ENCODE measurements around the gene FABP3.
A peak's percentile ranks its signal among the peaks of the same experiment; 100 is the strongest.

FABP3 gene

DNA sequence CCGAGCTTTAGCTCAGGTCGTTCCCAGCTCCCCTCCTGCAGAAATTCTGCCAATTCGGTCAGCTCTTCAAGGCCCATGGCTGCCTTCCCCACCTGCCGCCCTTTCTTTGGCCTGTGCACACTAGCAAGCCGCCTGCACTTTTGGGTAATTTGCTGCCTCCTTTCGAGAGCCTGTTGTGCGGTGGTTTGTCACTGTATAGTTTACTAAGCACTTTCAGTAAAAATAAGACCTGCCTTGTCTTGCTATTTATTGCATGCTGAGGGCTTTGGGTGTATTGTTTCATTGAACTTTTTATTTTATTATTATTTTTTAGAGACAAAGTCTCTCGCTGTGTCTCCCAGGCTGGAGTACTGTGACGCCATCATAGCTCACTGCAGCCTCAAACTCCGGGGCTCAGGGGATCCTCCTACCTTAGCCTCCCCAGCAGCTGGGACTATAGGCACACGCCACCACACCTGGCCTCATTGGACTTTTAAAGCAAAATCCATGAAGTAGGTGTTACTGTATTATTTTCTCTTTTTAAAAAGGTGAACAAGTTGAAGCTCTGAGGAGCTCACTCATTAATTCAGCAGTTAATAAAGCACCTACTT, 1.1 kb upstream of the FABP3 start:
- Histone ChIP-seq H3K4me3 (ENCODE audit: low read length in 2 of 2) (peak overlapping the region in 1 of 2 donors; percentile 60), H3K36me3 (ENCODE audit: control insufficient read depth in 2 of 2, insufficient read depth in 2 of 2, low read length in 2 of 2) (no peaks in the 10 kb centered on the region), H3K27ac (ENCODE audit: low read depth in 2 of 2, low read length in 2 of 2) (peak overlapping the region; percentile 78 to 80), H3K27me3 (ENCODE audit: control insufficient read depth in 2 of 2, insufficient read depth in 2 of 2, low read length in 2 of 2) (no peaks in the 10 kb centered on the region), H3K4me1 (ENCODE audit: control insufficient read depth in 2 of 2, insufficient read depth in 2 of 2, low read length in 2 of 2) (peaks cover 30 to 36% of the 10 kb centered on the region in 2 donors), H3K9me3 (ENCODE audit: control insufficient read depth in 2 of 2, low read length in 2 of 2) (no peaks in the 10 kb centered on the region), H3K9ac (ENCODE audit: low read depth in 1 of 2, low read length in 2 of 2) (no peak overlapping the region)

DNA sequence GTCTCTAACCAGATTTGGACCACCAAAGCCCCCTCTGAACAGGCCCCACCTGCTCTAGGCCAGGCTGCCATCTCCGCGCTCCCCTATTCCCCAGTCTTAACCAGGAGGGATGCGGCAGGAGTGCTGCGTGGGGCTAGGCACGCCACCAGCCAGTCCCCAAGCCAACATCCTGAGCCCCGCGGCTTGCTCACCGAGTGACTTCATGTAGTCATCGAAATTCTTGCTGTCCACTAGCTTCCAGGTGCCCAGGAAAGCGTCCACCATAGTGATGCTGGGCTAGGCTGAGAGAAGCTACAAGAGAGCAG, 173 bp downstream of the FABP3 start:
- peak overlapping the region; percentile 78 to 80 for H3K27ac ChIP-seq (ENCODE audit: low read depth in 2 of 2, low read length in 2 of 2)
- peak overlapping the region; percentile 57 to 71 for H3K9ac ChIP-seq (ENCODE audit: low read depth in 1 of 2, low read length in 2 of 2)
- no peaks in the 10 kb centered on the region for H3K9me3 ChIP-seq (ENCODE audit: control insufficient read depth in 2 of 2, low read length in 2 of 2)
- H3K4me1 ChIP-seq (ENCODE audit: control insufficient read depth in 2 of 2, insufficient read depth in 2 of 2, low read length in 2 of 2), result peaks cover 30 to 36% of the 10 kb centered on the region in 2 donors
- H3K36me3 ChIP-seq (ENCODE audit: control insufficient read depth in 2 of 2, insufficient read depth in 2 of 2, low read length in 2 of 2), result no peaks in the 10 kb centered on the region
- peak overlapping the region; percentile 56 to 60 for H3K4me3 ChIP-seq (ENCODE audit: low read length in 2 of 2)
- no peaks in the 10 kb centered on the region for H3K27me3 ChIP-seq (ENCODE audit: control insufficient read depth in 2 of 2, insufficient read depth in 2 of 2, low read length in 2 of 2)

DNA sequence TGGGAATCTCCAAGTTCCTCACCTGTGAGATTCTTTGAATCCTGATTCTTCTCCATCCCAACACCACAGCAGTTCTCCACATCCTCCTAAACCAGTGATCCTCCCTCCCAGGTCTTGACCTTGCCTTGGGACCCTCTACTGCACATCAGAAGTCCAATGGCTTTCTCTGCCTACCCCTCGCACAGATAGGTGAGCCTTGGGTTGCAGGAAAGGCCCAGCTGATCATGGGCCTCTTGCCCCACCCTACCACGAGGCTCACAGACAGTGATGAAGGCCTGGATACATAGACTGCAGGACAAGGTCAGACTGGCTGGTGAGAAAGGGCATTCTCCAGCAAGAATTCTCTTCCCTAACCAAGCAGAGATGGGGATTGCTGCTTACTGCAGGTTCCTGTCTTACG, 825 bp downstream of the FABP3 start:
- H3K4me3 ChIP-seq (ENCODE audit: low read length in 2 of 2), result peak overlapping the region in 1 of 2 donors; percentile 23
- no peaks in the 10 kb centered on the region for H3K27me3 ChIP-seq (ENCODE audit: control insufficient read depth in 2 of 2, insufficient read depth in 2 of 2, low read length in 2 of 2)
- H3K4me1 ChIP-seq (ENCODE audit: control insufficient read depth in 2 of 2, insufficient read depth in 2 of 2, low read length in 2 of 2), result peaks cover 30 to 36% of the 10 kb centered on the region in 2 donors
- peak overlapping the region; percentile 16 to 78 for H3K27ac ChIP-seq (ENCODE audit: low read depth in 2 of 2, low read length in 2 of 2)
- peaks cover 0 to 6% of the 10 kb centered on the region in 2 donors for H3K36me3 ChIP-seq (ENCODE audit: control insufficient read depth in 2 of 2, insufficient read depth in 2 of 2, low read length in 2 of 2)
- no peaks in the 10 kb centered on the region for H3K9me3 ChIP-seq (ENCODE audit: control insufficient read depth in 2 of 2, low read length in 2 of 2)
- peak overlapping the region; percentile 0 to 38 for H3K9ac ChIP-seq (ENCODE audit: low read depth in 1 of 2, low read length in 2 of 2)

- Histone ChIP-seq H3K27me3 (ENCODE audit: control insufficient read depth in 2 of 2, insufficient read depth in 2 of 2, low read length in 2 of 2) (no peaks in the 10 kb centered on the region), H3K9me3 (ENCODE audit: control insufficient read depth in 2 of 2, low read length in 2 of 2) (no peaks in the 10 kb centered on the region), H3K27ac (ENCODE audit: low read depth in 2 of 2, low read length in 2 of 2) (peak overlapping the region; percentile 26 to 78), H3K4me1 (ENCODE audit: control insufficient read depth in 2 of 2, insufficient read depth in 2 of 2, low read length in 2 of 2) (peaks cover 30 to 33% of the 10 kb centered on the region in 2 donors), H3K9ac (ENCODE audit: low read depth in 1 of 2, low read length in 2 of 2) (no peak overlapping the region), H3K4me3 (ENCODE audit: low read length in 2 of 2) (no peak overlapping the region), H3K36me3 (ENCODE audit: control insufficient read depth in 2 of 2, insufficient read depth in 2 of 2, low read length in 2 of 2) (peaks cover 3 to 7% of the 10 kb centered on the region in 2 donors)
Measured at GRCh38 chr1:31371121-31371959, 1.5 kb downstream of the FABP3 start.

- H3K9ac ChIP-seq (ENCODE audit: low read depth in 1 of 2, low read length in 2 of 2), result no peak overlapping the region
- H3K4me3 ChIP-seq (ENCODE audit: low read length in 2 of 2), result no peak overlapping the region
- H3K27me3 ChIP-seq (ENCODE audit: control insufficient read depth in 2 of 2, insufficient read depth in 2 of 2, low read length in 2 of 2), result no peaks in the 10 kb centered on the region
- peaks cover 30 to 33% of the 10 kb centered on the region in 2 donors for H3K4me1 ChIP-seq (ENCODE audit: control insufficient read depth in 2 of 2, insufficient read depth in 2 of 2, low read length in 2 of 2)
- peaks cover 6 to 9% of the 10 kb centered on the region in 2 donors for H3K36me3 ChIP-seq (ENCODE audit: control insufficient read depth in 2 of 2, insufficient read depth in 2 of 2, low read length in 2 of 2)
- no peaks in the 10 kb centered on the region for H3K9me3 ChIP-seq (ENCODE audit: control insufficient read depth in 2 of 2, low read length in 2 of 2)
- no peak overlapping the region for H3K27ac ChIP-seq (ENCODE audit: low read depth in 2 of 2, low read length in 2 of 2)
Measured at GRCh38 chr1:31370565-31370964, 2.3 kb downstream of the FABP3 start.

GRCh38 chr1:31370021-31370420, 2.9 kb downstream of the FABP3 start:
- H3K27me3 ChIP-seq (ENCODE audit: control insufficient read depth in 2 of 2, insufficient read depth in 2 of 2, low read length in 2 of 2), result no peaks in the 10 kb centered on the region
- H3K4me3 ChIP-seq (ENCODE audit: low read length in 2 of 2), result no peak overlapping the region
- H3K9me3 ChIP-seq (ENCODE audit: control insufficient read depth in 2 of 2, low read length in 2 of 2), result no peaks in the 10 kb centered on the region
- no peak overlapping the region for H3K27ac ChIP-seq (ENCODE audit: low read depth in 2 of 2, low read length in 2 of 2)
- H3K36me3 ChIP-seq (ENCODE audit: control insufficient read depth in 2 of 2, insufficient read depth in 2 of 2, low read length in 2 of 2), result peaks cover 10% of the 10 kb centered on the region in 2 donors
- peaks cover 30 to 33% of the 10 kb centered on the region in 2 donors for H3K4me1 ChIP-seq (ENCODE audit: control insufficient read depth in 2 of 2, insufficient read depth in 2 of 2, low read length in 2 of 2)
- H3K9ac ChIP-seq (ENCODE audit: low read depth in 1 of 2, low read length in 2 of 2), result no peak overlapping the region

DNA sequence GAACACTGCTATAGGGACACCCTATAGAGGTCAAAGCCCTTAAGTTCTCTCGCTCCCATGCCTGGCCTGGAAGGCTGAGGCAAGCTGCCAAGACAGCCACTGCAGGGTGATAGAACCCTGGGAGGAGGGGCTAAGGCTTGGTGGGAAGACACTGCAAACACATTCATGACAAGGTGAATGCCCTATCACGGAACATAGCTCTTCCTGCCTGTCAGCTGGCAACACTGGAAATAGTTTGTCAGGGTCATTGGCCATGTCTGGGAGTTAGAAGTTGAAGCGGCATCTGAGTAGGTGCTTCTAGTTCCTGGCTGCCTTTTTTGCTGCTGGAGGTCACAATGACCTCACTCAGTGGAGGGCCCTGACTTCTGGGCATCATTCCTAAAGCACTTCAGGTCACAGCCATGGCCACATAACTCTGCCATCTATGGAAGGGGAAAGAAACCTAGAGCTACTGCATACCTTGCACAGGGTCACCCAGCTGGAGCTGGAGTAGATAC, 4.2 kb downstream of the FABP3 start:
- Histone ChIP-seq H3K9ac (ENCODE audit: low read depth in 1 of 2, low read length in 2 of 2) (no peak overlapping the region), H3K27ac (ENCODE audit: low read depth in 2 of 2, low read length in 2 of 2) (no peak overlapping the region), H3K27me3 (ENCODE audit: control insufficient read depth in 2 of 2, insufficient read depth in 2 of 2, low read length in 2 of 2) (no peaks in the 10 kb centered on the region), H3K4me1 (ENCODE audit: control insufficient read depth in 2 of 2, insufficient read depth in 2 of 2, low read length in 2 of 2) (peaks cover 21 to 33% of the 10 kb centered on the region in 2 donors), H3K36me3 (ENCODE audit: control insufficient read depth in 2 of 2, insufficient read depth in 2 of 2, low read length in 2 of 2) (peaks cover 15 to 24% of the 10 kb centered on the region in 2 donors), H3K4me3 (ENCODE audit: low read length in 2 of 2) (no peak overlapping the region), H3K9me3 (ENCODE audit: control insufficient read depth in 2 of 2, low read length in 2 of 2) (no peaks in the 10 kb centered on the region)

- no peaks in the 10 kb centered on the region for H3K9me3 ChIP-seq (ENCODE audit: control insufficient read depth in 2 of 2, low read length in 2 of 2)
- H3K36me3 ChIP-seq (ENCODE audit: control insufficient read depth in 2 of 2, insufficient read depth in 2 of 2, low read length in 2 of 2), result peaks cover 19 to 26% of the 10 kb centered on the region in 2 donors
- H3K4me1 ChIP-seq (ENCODE audit: control insufficient read depth in 2 of 2, insufficient read depth in 2 of 2, low read length in 2 of 2), result peaks cover 5 to 15% of the 10 kb centered on the region in 2 donors
- no peak overlapping the region for H3K27ac ChIP-seq (ENCODE audit: low read depth in 2 of 2, low read length in 2 of 2)
- H3K27me3 ChIP-seq (ENCODE audit: control insufficient read depth in 2 of 2, insufficient read depth in 2 of 2, low read length in 2 of 2), result no peaks in the 10 kb centered on the region
- H3K4me3 ChIP-seq (ENCODE audit: low read length in 2 of 2), result no peak overlapping the region
- H3K9ac ChIP-seq (ENCODE audit: low read depth in 1 of 2, low read length in 2 of 2), result no peak overlapping the region
Measured at GRCh38 chr1:31366796-31367195, 6.1 kb downstream of the FABP3 start.

DNA sequence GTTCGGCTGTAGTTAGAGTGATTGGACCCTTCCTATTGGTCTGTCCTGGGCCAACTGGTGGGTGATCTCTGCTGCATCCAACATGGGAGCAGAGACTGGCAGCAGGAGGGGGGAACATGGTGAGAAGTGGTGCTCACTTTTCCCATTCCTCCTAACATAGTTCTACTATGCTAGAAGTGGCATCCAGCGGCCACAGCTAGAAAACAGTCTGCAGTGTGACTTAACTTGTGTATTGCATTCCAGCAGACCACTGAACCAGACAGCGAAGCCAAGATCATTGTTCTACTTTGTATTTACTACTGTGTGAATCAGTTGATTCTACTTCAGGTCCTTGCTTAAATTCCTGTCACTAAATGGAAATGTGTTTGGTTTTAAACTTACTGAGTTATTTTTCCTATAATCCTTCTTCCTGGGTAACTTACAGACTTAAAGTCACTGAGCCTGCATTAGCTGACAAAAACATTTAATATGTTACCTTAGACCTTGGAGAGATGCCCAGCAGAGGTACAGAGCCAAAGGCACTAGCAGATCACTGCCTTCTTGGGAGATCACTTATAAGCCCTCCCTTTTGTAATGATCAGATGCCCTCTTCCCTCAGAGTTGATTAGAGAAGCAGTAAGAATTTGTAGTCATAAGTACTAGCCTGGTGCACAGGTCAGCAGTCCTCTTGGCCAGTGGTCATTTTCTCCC, 8.2 kb downstream of the FABP3 start:
- Histone ChIP-seq H3K4me1 (ENCODE audit: control insufficient read depth in 2 of 2, insufficient read depth in 2 of 2, low read length in 2 of 2) (no peaks in the 10 kb centered on the region), H3K9ac (ENCODE audit: low read depth in 1 of 2, low read length in 2 of 2) (no peak overlapping the region), H3K27me3 (ENCODE audit: control insufficient read depth in 2 of 2, insufficient read depth in 2 of 2, low read length in 2 of 2) (no peaks in the 10 kb centered on the region), H3K4me3 (ENCODE audit: low read length in 2 of 2) (no peak overlapping the region), H3K9me3 (ENCODE audit: control insufficient read depth in 2 of 2, low read length in 2 of 2) (no peaks in the 10 kb centered on the region), H3K27ac (ENCODE audit: low read depth in 2 of 2, low read length in 2 of 2) (no peak overlapping the region), H3K36me3 (ENCODE audit: control insufficient read depth in 2 of 2, insufficient read depth in 2 of 2, low read length in 2 of 2) (peaks cover 24 to 32% of the 10 kb centered on the region in 2 donors)

DNA sequence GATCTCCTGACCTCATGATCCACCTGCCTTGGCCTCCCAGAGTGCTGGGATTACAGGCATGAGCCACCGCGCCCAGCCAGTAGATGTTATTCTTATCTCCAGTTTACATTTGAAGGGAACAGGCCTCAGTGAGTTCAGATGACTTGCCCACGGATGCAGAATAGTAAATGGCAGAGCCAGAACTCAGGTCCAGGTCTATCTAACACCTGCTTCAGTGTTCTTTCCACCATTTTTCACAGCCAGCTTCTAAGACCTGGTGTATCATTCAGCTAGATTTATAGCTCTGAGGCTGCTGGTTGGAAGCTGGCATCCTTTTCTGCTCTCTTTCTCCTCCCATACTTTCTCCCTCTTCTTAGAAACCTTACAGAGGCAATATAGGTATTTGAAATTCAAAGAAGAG, 10.8 kb downstream of the FABP3 start:
- Histone ChIP-seq H3K4me3 (ENCODE audit: low read length in 2 of 2) (no peak overlapping the region), H3K9me3 (ENCODE audit: control insufficient read depth in 2 of 2, low read length in 2 of 2) (no peaks in the 10 kb centered on the region), H3K27me3 (ENCODE audit: control insufficient read depth in 2 of 2, insufficient read depth in 2 of 2, low read length in 2 of 2) (no peaks in the 10 kb centered on the region), H3K36me3 (ENCODE audit: control insufficient read depth in 2 of 2, insufficient read depth in 2 of 2, low read length in 2 of 2) (peaks cover 18 to 35% of the 10 kb centered on the region in 2 donors), H3K4me1 (ENCODE audit: control insufficient read depth in 2 of 2, insufficient read depth in 2 of 2, low read length in 2 of 2) (no peaks in the 10 kb centered on the region), H3K9ac (ENCODE audit: low read depth in 1 of 2, low read length in 2 of 2) (no peak overlapping the region), H3K27ac (ENCODE audit: low read depth in 2 of 2, low read length in 2 of 2) (no peak overlapping the region)

Data from mucosa of rectum (tissue), 2 donors.